Epithelial cell of esophagus (primary cell): ENCODE measurements around the gene HSFX3.
A peak's percentile ranks its signal among the peaks of the same experiment; 100 is the strongest.

Experiments
- DNase-seq: peaks from one replicate; pipeline ENCODE4 v3.0.0; 2010; ENCODE audit warnings: low read depth
- H3K4me3 ChIP-seq: 2 replicates; pipeline ENCODE4 v1.5.1; 2011; ENCODE audit warnings: mild to moderate bottlenecking, low read length, control low read depth
- TF ChIP-seq, protein P1 (sequence below): IDR thresholded peaks from 2 replicates; pipeline ENCODE4 v1.5.1; 2011; ENCODE audit warnings: low read depth, mild to moderate bottlenecking, low read length, control low read depth, inconsistent platforms; ENCODE audit not compliant: insufficient read depth; ENCODE audit errors: missing control alignments

HSFX3 gene

DNA sequence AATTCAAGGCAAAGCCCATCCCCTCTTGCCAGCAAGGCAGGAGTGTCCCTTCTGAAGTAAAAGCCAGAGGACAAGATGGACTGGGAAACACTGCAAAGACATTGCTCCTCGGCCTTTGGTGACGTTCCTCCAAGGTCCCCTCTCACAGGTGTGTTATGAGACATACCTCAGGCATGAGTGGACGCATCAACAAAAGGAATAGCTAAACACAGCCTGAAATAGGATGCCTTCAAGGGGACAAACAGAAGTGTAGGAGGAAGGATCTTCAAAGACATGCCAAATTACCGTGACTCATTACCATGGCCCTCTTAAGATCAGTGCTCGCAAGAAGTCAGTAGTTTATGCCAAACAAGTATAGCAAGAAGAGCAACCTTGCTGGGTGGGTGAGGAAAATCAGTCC, 38.6 kb downstream of the HSFX3 start:
- peak; percentile 82 for DNase-seq
- TF ChIP-seq, protein P1, sequence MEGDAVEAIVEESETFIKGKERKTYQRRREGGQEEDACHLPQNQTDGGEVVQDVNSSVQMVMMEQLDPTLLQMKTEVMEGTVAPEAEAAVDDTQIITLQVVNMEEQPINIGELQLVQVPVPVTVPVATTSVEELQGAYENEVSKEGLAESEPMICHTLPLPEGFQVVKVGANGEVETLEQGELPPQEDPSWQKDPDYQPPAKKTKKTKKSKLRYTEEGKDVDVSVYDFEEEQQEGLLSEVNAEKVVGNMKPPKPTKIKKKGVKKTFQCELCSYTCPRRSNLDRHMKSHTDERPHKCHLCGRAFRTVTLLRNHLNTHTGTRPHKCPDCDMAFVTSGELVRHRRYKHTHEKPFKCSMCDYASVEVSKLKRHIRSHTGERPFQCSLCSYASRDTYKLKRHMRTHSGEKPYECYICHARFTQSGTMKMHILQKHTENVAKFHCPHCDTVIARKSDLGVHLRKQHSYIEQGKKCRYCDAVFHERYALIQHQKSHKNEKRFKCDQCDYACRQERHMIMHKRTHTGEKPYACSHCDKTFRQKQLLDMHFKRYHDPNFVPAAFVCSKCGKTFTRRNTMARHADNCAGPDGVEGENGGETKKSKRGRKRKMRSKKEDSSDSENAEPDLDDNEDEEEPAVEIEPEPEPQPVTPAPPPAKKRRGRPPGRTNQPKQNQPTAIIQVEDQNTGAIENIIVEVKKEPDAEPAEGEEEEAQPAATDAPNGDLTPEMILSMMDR: no peak
- H3K4me3 ChIP-seq: no peak overlapping the region

DNA sequence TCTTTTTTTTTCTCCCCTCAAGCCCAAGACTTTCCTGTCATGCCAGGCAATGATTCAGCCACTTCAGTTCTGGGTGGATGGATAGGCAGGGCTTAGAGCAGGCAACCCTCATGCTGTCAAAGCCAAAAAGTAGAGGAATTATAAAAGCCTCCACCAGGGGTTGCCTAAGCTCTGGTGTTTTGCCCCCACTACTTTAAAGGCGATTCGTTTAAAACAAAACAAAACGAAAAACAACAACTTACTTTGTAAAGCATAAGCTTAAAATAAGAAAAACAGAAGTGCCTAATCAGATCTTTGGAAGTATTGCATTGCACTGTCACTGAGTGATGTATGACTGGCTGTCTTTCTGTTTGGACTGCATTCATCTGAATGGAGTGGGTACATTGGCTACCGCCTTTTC, 39.3 kb downstream of the HSFX3 start:
- H3K4me3 ChIP-seq: no peak overlapping the region

DNA sequence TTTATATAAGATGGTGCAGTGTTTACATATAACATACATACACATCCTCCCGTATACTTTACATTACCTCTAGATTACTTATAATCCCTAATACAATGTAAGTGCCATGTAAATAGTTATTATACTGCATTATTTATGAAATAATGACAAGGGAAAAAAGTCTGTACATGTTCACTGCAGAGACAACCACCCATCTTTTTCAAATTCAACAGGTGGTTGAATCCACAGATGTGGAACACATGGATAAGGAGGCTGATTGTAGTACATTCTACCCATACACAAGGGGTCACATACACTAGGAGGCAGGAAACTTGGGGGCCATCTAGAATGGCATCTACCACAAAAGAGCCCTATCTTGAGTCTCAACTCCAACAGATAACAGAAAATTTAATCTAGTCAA, 41.3 kb downstream of the HSFX3 start:
- TF ChIP-seq, protein P1: no peak
- no peak overlapping the region for H3K4me3 ChIP-seq
- no peak for DNase-seq

More for the DNA sequence above, 39.3 kb downstream of the HSFX3 start:
- TF ChIP-seq, protein P1: peak; percentile 27
- DNase-seq: no peak

DNA sequence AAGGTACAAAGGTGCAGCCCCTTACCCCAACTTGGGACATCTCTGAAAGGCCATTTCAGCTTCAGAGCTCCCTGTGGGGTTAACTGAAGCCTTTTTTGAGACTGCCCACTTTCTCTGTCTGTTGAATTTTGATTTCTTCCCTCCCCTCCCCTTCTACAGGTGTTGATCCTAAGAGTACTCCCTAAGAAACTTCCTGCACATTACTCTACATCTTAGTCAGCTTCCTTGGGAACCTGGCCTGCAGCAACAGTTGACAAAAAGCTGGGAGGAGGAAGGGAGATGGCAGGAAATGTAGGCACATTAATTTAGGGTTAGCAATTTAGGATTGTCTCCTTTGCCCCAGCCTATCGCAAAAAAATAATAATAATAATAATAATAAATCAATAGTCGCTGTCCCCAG, 43.4 kb downstream of the HSFX3 start:
- no peak overlapping the region for H3K4me3 ChIP-seq
- TF ChIP-seq, protein P1: no peak
- peak; percentile 48 for DNase-seq

DNA sequence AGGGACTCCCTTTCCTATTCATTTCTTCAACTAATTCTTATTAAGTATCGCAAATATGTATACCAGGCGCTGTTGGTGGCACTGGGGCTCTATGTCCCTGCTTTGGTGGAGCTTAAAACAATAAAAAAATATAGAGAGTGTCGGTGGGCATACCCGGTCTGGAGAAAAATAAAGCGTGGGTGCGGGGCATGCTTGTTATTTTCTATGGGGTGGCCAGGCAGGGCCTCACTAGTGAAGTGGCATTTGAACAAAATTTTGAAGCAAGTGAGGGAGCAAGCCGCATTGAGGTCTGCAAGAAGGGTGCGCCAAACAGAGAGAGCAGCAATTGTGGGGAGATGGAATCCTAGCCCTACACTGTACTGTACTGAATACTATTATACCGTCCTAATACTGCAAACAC, 44.1 kb downstream of the HSFX3 start:
- DNase-seq: no peak
- TF ChIP-seq, protein P1: no peak
- H3K4me3 ChIP-seq: no peak overlapping the region

DNA sequence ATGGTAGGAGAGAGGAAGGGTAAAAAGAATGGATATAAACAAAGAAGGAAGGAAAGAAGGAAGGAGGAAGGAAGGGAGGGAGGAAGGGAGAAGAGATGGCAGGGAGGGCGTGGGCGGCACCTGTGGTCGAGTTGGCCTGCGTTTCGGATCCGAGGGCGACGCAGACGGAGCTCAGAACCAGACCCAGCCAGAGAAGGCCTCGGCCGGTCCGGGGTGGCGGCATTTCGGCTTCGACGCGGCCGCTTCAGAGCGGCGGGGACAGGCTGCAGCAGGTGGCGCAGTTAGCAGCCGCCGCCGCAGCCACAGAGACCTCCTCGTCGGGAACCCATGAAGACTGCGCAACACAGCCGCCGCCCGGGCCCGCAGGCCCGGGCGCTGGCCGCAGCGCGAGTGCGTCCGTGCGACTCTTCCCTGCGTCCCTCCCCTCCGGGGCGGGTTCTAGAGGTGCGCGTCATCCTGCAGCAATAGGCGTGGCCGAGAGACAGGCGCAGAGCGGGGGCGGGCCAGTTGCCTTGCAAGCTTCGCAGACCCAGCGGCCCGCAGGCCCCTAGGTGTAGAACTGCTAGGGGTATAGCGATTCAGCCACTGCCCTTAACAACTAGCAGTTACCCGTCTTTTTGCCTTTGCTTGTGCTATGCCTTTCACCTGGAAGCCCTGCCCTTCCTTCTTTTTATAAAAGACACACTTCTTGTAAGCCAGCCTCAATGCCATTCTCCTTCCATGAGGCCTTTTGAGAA, 44.6 kb downstream of the HSFX3 start, which contains the start of gene IDS:
IDS (minus strand) TSS at position 392 of the 737 bp plus-strand sequence; CDS start at position 223, 169 bp downstream.
- peak within 1 kb of the TSS; percentile 57 for H3K4me3 ChIP-seq
- TF ChIP-seq, protein P1: no peak
- peak; percentile 90 for DNase-seq
